ENCODE measurements around the gene COBL. TPM values are rescaled to one million over a fixed set of nuclear protein-coding genes. Genes with fewer than 3 reads are reported as not detected.

Gene COBL
- total and polyA plus RNA-seq, 12 donors = 0.09 to 1.4 (median 0.53) TPM

GRCh38 chr7:51276091-51276605 is 40.5 kb downstream of the COBL start:
- no peaks in the 10 kb centered on the region for H3K36me3 ChIP-seq (replicated peaks in 1 of 2)
- 79 to 82% (median 80%) methylated on average over 7 of the region's 7 CpGs for WGBS, 4 donors
- intact Hi-C loops (cut with DNase I) = no loop called here
- H3K4me3 ChIP-seq = no peak overlapping the region
- no peak for DNase-seq
- no peaks in the 10 kb centered on the region for H3K4me1 ChIP-seq (replicated peaks in 1 of 2)
- no peaks in the 10 kb centered on the region for H3K27me3 ChIP-seq
- TF ChIP-seq CTCF (IDR thresholded peaks at IDR 0.05) = no peak
- TF ChIP-seq POLR2A (IDR thresholded peaks at IDR 0.05) = no peak
- no peaks in the 10 kb centered on the region for H3K9me3 ChIP-seq (replicated peaks in 1 of 3)
- H3K27ac ChIP-seq = no peak overlapping the region

GRCh38 chr7:51275532-51275931 is 41.1 kb downstream of the COBL start:
- intact Hi-C loops (cut with DNase I) = no loop called here
- DNase-seq = no peak
- 60 to 64% (median 61%) methylated on average over 9 of the region's 9 CpGs for WGBS, 4 donors
- Histone ChIP-seq H3K27me3 (no peaks in the 10 kb centered on the region), H3K4me1 (replicated peaks in 1 of 2) (no peaks in the 10 kb centered on the region), H3K9me3 (replicated peaks in 1 of 3) (no peaks in the 10 kb centered on the region), H3K27ac (no peak overlapping the region), H3K4me3 (no peak overlapping the region), H3K36me3 (replicated peaks in 1 of 2) (no peaks in the 10 kb centered on the region)
- TF ChIP-seq CTCF (IDR thresholded peaks at IDR 0.05) = no peak
- no peak for TF ChIP-seq POLR2A (IDR thresholded peaks at IDR 0.05)

- 71 to 81% (median 76%) methylated on average over 7 of the region's 7 CpGs for WGBS, 4 donors
- Histone ChIP-seq H3K9me3 (replicated peaks in 1 of 3) (no peaks in the 10 kb centered on the region), H3K27ac (no peak overlapping the region), H3K4me1 (replicated peaks in 1 of 2) (no peaks in the 10 kb centered on the region), H3K27me3 (no peaks in the 10 kb centered on the region), H3K4me3 (no peak overlapping the region), H3K36me3 (replicated peaks in 1 of 2) (no peaks in the 10 kb centered on the region)
- TF ChIP-seq POLR2A (IDR thresholded peaks at IDR 0.05) = no peak
- TF ChIP-seq CTCF (IDR thresholded peaks at IDR 0.05) = no peak
- no peak for DNase-seq
- intact Hi-C loops (cut with DNase I) = no loop called here
These were observed 41.7 kb downstream of the COBL start for GRCh38 chr7:51274955-51275354.

- H3K4me1 ChIP-seq (replicated peaks in 1 of 2) = no peaks in the 10 kb centered on the region
- no peak for DNase-seq
- intact Hi-C loops (cut with DNase I) = no loop called here
- TF ChIP-seq POLR2A (IDR thresholded peaks at IDR 0.05) = no peak
- TF ChIP-seq CTCF (IDR thresholded peaks at IDR 0.05) = no peak
- H3K36me3 ChIP-seq (replicated peaks in 1 of 2) = no peaks in the 10 kb centered on the region
- WGBS, 4 donors = 83 to 90% (median 86%) methylated on average over 9 to 10 of the region's 10 CpGs
- no peak overlapping the region for H3K4me3 ChIP-seq
- no peaks in the 10 kb centered on the region for H3K9me3 ChIP-seq (replicated peaks in 1 of 3)
- H3K27ac ChIP-seq = no peak overlapping the region
- H3K27me3 ChIP-seq = no peaks in the 10 kb centered on the region
These were observed 42.6 kb downstream of the COBL start for GRCh38 chr7:51274001-51274400.

Data from adrenal gland (tissue), 12 donors.